ENCODE measurements around the gene ZIC2.

GRCh38 chr13:99973808-99974185, 7.8 kb upstream of the ZIC2 start:
- TF ChIP-seq POLR2A (IDR thresholded peaks at IDR 0.05): no peak
- TF ChIP-seq CTCF (IDR thresholded peaks at IDR 0.05): no peak
